Astrocyte (in vitro differentiated cells and primary cell): ENCODE results near the gene NPTN. TPM values are rescaled to one million over a fixed set of nuclear protein-coding genes. Genes with fewer than 3 reads are reported as not detected.

ENCODE experiments used
- DNase-seq: peaks from one replicate; pipeline ENCODE4 v3.0.0-alpha.2; 2010; ENCODE audit warnings: low read depth
- FAIRE-seq: peaks from 2 replicates; lab custom pipeline; 2011; peaks lifted over from hg19 to GRCh38; lab: Jason Lieb, UNC
- H2AFZ ChIP-seq: 2 replicates; pipeline ENCODE4 v1.6.0; 2012; ENCODE audit warnings: low read depth, low read length, inconsistent platforms
- H3K27ac ChIP-seq: 2 replicates; pipeline ENCODE4 v1.5.1; 2011; ENCODE audit warnings: low read depth, low read length, inconsistent platforms
- H3K27me3 ChIP-seq: 2 replicates; pipeline ENCODE4 v1.6.0; 2011; ENCODE audit warnings: low read length, inconsistent platforms; ENCODE audit not compliant: insufficient read depth
- H3K36me3 ChIP-seq: 2 replicates; pipeline ENCODE4 v1.5.1; 2011; ENCODE audit warnings: low read length, inconsistent platforms; ENCODE audit not compliant: insufficient read depth
- H3K4me1 ChIP-seq: 2 replicates; pipeline ENCODE4 v1.5.1; 2011; ENCODE audit warnings: low read length, inconsistent platforms; ENCODE audit not compliant: insufficient read depth
- H3K4me2 ChIP-seq: 2 replicates; pipeline ENCODE4 v1.6.0; 2012; ENCODE audit warnings: low read length, inconsistent platforms
- H3K4me3 ChIP-seq: 2 replicates; pipeline ENCODE4 v1.5.1; 2011; ENCODE audit warnings: low read depth, mild to moderate bottlenecking, low read length, inconsistent platforms; ENCODE audit not compliant: insufficient read depth
- H3K79me2 ChIP-seq: 2 replicates; pipeline ENCODE4 v1.6.0; 2012; ENCODE audit warnings: mild to moderate bottlenecking, low read length, inconsistent platforms; ENCODE audit not compliant: insufficient read depth
- H3K9ac ChIP-seq: 2 replicates; pipeline ENCODE4 v1.6.0; 2012; ENCODE audit warnings: mild to moderate bottlenecking, low read length, inconsistent platforms
- H3K9me3 ChIP-seq: 2 replicates; pipeline ENCODE4 v1.5.1; 2012; ENCODE audit warnings: low read depth, mild to moderate bottlenecking, low read length, inconsistent platforms; ENCODE audit not compliant: insufficient read depth
- H4K20me1 ChIP-seq: 2 replicates; pipeline ENCODE4 v1.6.0; 2012; ENCODE audit warnings: low read length, inconsistent platforms; ENCODE audit not compliant: insufficient read depth
- H3K27ac Mint-ChIP-seq: one replicate; pipeline ENCODE4 v1.8.0; 2021; ENCODE audit warnings: mild to moderate bottlenecking, mixed read lengths; ENCODE audit not compliant: unreplicated experiment
- H3K27me3 Mint-ChIP-seq: one replicate; pipeline ENCODE4 v1.8.0; 2021; ENCODE audit warnings: low read depth, mixed read lengths; ENCODE audit not compliant: unreplicated experiment
- H3K36me3 Mint-ChIP-seq: one replicate; pipeline ENCODE4 v1.8.0; 2021; ENCODE audit warnings: low read depth, mixed read lengths; ENCODE audit not compliant: unreplicated experiment
- H3K4me1 Mint-ChIP-seq: one replicate; pipeline ENCODE4 v1.8.0; 2021; ENCODE audit warnings: low read depth, mixed read lengths; ENCODE audit not compliant: unreplicated experiment
- H3K4me3 Mint-ChIP-seq: one replicate; pipeline ENCODE4 v1.8.0; 2021; ENCODE audit warnings: mild to moderate bottlenecking, moderate library complexity, mixed read lengths; ENCODE audit not compliant: unreplicated experiment
- H3K9me3 Mint-ChIP-seq: one replicate; pipeline ENCODE4 v1.8.0; 2021; ENCODE audit warnings: mild to moderate bottlenecking, mixed read lengths; ENCODE audit not compliant: unreplicated experiment
- CTCF ChIP-seq: IDR thresholded peaks from 2 replicates; pipeline ENCODE4 v1.5.1; 2011; ENCODE audit warnings: low read depth, mild to moderate bottlenecking, inconsistent platforms, low read length, moderate library complexity; ENCODE audit not compliant: insufficient read depth
- EZH2 ChIP-seq: IDR thresholded peaks from 2 replicates; pipeline ENCODE4 v1.6.1; 2012; ENCODE audit warnings: mild to moderate bottlenecking, low read length, inconsistent platforms; ENCODE audit not compliant: insufficient read depth
- total RNA-seq: library from RNA; stranded (reverse); gene quantifications from 2 replicates; pipeline ENCODE4 v1.2.1, GENCODE V29; 2021

Gene NPTN
- total RNA-seq, 1 donor from 2014 or later, result 281 TPM

- Histone ChIP-seq H3K79me2 (no peaks in the 10 kb centered on the region), H3K27me3 (peaks cover 20% of the 10 kb centered on the region), H3K27ac (no peak overlapping the region), H3K9me3 (no peaks in the 10 kb centered on the region), H2AFZ (no peak overlapping the region), H3K9ac (no peak overlapping the region), H3K36me3 (no peaks in the 10 kb centered on the region), H4K20me1 (peaks cover 4% of the 10 kb centered on the region), H3K4me1 (no peaks in the 10 kb centered on the region), H3K4me2 (no peak overlapping the region), H3K4me3 (no peak overlapping the region)
- peak; percentile 43 for FAIRE-seq
- peaks cover 16% of the 10 kb centered on the region for H3K27me3 Mint-ChIP-seq
- DNase-seq, result peak; percentile 41
- peaks cover 9% of the 10 kb centered on the region for H3K4me1 Mint-ChIP-seq
- no peak for TF ChIP-seq EZH2
- peak; percentile 85 for TF ChIP-seq CTCF
- H3K27ac Mint-ChIP-seq, result no peak overlapping the region
- H3K4me3 Mint-ChIP-seq, result no peak overlapping the region
- H3K36me3 Mint-ChIP-seq, result no peaks in the 10 kb centered on the region
- H3K9me3 Mint-ChIP-seq, result peaks cover 3% of the 10 kb centered on the region
These were observed 44.0 kb upstream of the NPTN start for GRCh38 chr15:73677146-73677607.

- Histone ChIP-seq H4K20me1 (peaks cover 4% of the 10 kb centered on the region), H3K36me3 (no peaks in the 10 kb centered on the region), H3K4me1 (no peaks in the 10 kb centered on the region), H2AFZ (no peak overlapping the region), H3K4me3 (no peak overlapping the region), H3K9ac (no peak overlapping the region), H3K27me3 (peaks cover 27% of the 10 kb centered on the region), H3K27ac (no peak overlapping the region), H3K4me2 (no peak overlapping the region), H3K79me2 (no peaks in the 10 kb centered on the region), H3K9me3 (no peaks in the 10 kb centered on the region)
- Mint-ChIP-seq H3K4me3 (no peak overlapping the region), H3K27ac (no peak overlapping the region), H3K9me3 (peaks cover 3% of the 10 kb centered on the region), H3K36me3 (no peaks in the 10 kb centered on the region), H3K27me3 (peaks cover 17% of the 10 kb centered on the region), H3K4me1 (peaks cover 2% of the 10 kb centered on the region)
- FAIRE-seq (no peak), DNase-seq (no peak)
- no peak for TF ChIP-seq CTCF
- no peak for TF ChIP-seq EZH2
These were observed 41.4 kb upstream of the NPTN start for GRCh38 chr15:73674587-73674986.

- peaks cover 8% of the 10 kb centered on the region for H3K27me3 Mint-ChIP-seq
- H2AFZ ChIP-seq, result no peak overlapping the region
- no peak for FAIRE-seq
These were observed 27.3 kb upstream of the NPTN start for GRCh38 chr15:73660455-73660854.

More at GRCh38 chr15:73660455-73660854, 27.3 kb upstream of the NPTN start:
- Histone ChIP-seq H3K4me1 (no peaks in the 10 kb centered on the region), H3K9me3 (peaks cover 5% of the 10 kb centered on the region), H3K27me3 (peaks cover 9% of the 10 kb centered on the region), H3K79me2 (no peaks in the 10 kb centered on the region), H4K20me1 (no peaks in the 10 kb centered on the region), H3K36me3 (no peaks in the 10 kb centered on the region), H3K9ac (no peak overlapping the region), H3K27ac (no peak overlapping the region), H3K4me2 (no peak overlapping the region), H3K4me3 (no peak overlapping the region)
- Mint-ChIP-seq H3K27ac (no peak overlapping the region), H3K4me1 (no peaks in the 10 kb centered on the region), H3K36me3 (no peaks in the 10 kb centered on the region), H3K9me3 (no peaks in the 10 kb centered on the region), H3K4me3 (no peak overlapping the region)
- TF ChIP-seq EZH2 (no peak), CTCF (no peak)
- no peak for DNase-seq
